H1 (cell line): ENCODE data around the gene RFLNA. TPM values are rescaled to one million over a fixed set of nuclear protein-coding genes. Genes with fewer than 3 reads are reported as not detected.

ENCODE experiments used
- CTCF ChIA-PET: fragments of 300-600 bp; sonication (Branson Sonifier 250); formaldehyde crosslinking; loops from one replicate; lab custom pipeline; 2021; ENCODE audit not compliant: partially characterized antibody; lab: Charles Lee
- POLR2A ChIA-PET: fragments of 300-600 bp; sonication (Branson Sonifier 250); formaldehyde crosslinking; loops from one replicate; lab custom pipeline; 2021; ENCODE audit warnings: inconsistent platforms; ENCODE audit not compliant: partially characterized antibody; lab: Charles Lee
- DNase-seq, 2 experiments: peaks; one replicate each; pipeline versions ENCODE4 v3.0.0 to v3.0.0-alpha.2; 2010 to 2022; ENCODE audit warnings: low spot score in 2 of 2, low read depth in 1 of 2, mixed read lengths in 1 of 2
- FAIRE-seq: peaks from 2 replicates; lab custom pipeline; 2011; peaks lifted over from hg19 to GRCh38; lab: Jason Lieb, UNC
- H2AFZ ChIP-seq: 2 replicates; pipeline ENCODE4 v1.8.1; 2012; ENCODE audit warnings: low read length, inconsistent platforms
- H2AK5ac ChIP-seq: 2 replicates; pipeline ENCODE4 v1.6.1; 2013; ENCODE audit warnings: low read depth, low read length
- H2BK120ac ChIP-seq: replicated peaks from 2 replicates; pipeline ENCODE3; 2013; ENCODE audit warnings: low read depth, low read length, inconsistent platforms
- H2BK12ac ChIP-seq: 2 replicates; pipeline ENCODE4 v1.6.1; 2013; ENCODE audit warnings: low read depth, low read length
- H2BK15ac ChIP-seq: 2 replicates; pipeline ENCODE4 v1.6.1; 2013; ENCODE audit warnings: low read length
- H2BK20ac ChIP-seq: 2 replicates; pipeline ENCODE4 v1.6.1; 2013; ENCODE audit warnings: low read length
- H2BK5ac ChIP-seq: 2 replicates; pipeline ENCODE4 v1.6.1; 2013; ENCODE audit warnings: low read depth, low read length
- H3K14ac ChIP-seq: 2 replicates; pipeline ENCODE4 v1.6.1; 2013; ENCODE audit warnings: inconsistent platforms; ENCODE audit not compliant: insufficient read length
- H3K18ac ChIP-seq: 2 replicates; pipeline ENCODE4 v1.6.1; 2013; ENCODE audit warnings: low read length; ENCODE audit errors: extremely low read depth
- H3K23ac ChIP-seq: 2 replicates; pipeline ENCODE4 v1.6.1; 2013; ENCODE audit warnings: inconsistent platforms; ENCODE audit not compliant: insufficient read length
- H3K23me2 ChIP-seq: 2 replicates; pipeline ENCODE4 v1.6.1; 2013; ENCODE audit warnings: low read depth, low read length
- H3K27ac ChIP-seq: 2 replicates; pipeline ENCODE4 v1.6.1; 2011; ENCODE audit warnings: low read depth, low read length, inconsistent platforms
- H3K27me3 ChIP-seq, 4 experiments: replicated peaks in 1 of 4; 1 replicate in 1 of 4; 2 replicates in 3 of 4; pipeline versions ENCODE4 v1.6.1 to v1.8.1; 2011 to 2013; ENCODE audit warnings: low read length in 3 of 4, mild to moderate bottlenecking in 3 of 4, inconsistent platforms in 2 of 4, mixed read lengths in 2 of 4, moderate library complexity in 1 of 4; ENCODE audit not compliant: control insufficient read depth in 3 of 4, insufficient read depth in 3 of 4; ENCODE audit errors: extremely low read depth in 1 of 4
- H3K36me3 ChIP-seq, 4 experiments: 2 replicates each; pipeline versions ENCODE4 v1.6.1 to v1.8.1; 2011 to 2013; ENCODE audit warnings: mild to moderate bottlenecking in 4 of 4, low read length in 3 of 4, moderate library complexity in 2 of 4, control low read depth in 1 of 4, inconsistent platforms in 1 of 4; ENCODE audit not compliant: insufficient read depth in 4 of 4, control insufficient read depth in 2 of 4
- H3K4ac ChIP-seq: replicated peaks from 2 replicates; pipeline ENCODE3; 2013; ENCODE audit warnings: low read length, low read depth, mixed read lengths, inconsistent platforms; ENCODE audit not compliant: insufficient read length
- H3K4me1 ChIP-seq, 4 experiments: replicated peaks in 1 of 4; 1 replicate in 1 of 4; 2 replicates in 3 of 4; pipeline versions ENCODE4 v1.6.1 to v1.8.1; 2011 to 2013; ENCODE audit warnings: low read length in 3 of 4, inconsistent platforms in 2 of 4, mixed read lengths in 1 of 4; ENCODE audit not compliant: insufficient read depth in 4 of 4, control insufficient read depth in 3 of 4
- H3K4me2 ChIP-seq, 2 experiments: 2 replicates each; pipeline versions ENCODE4 v1.6.1 to v1.8.1; 2011 to 2013; ENCODE audit warnings: low read depth in 2 of 2, low read length in 2 of 2, control low read depth in 1 of 2, inconsistent platforms in 1 of 2, mild to moderate bottlenecking in 1 of 2; ENCODE audit not compliant: insufficient read depth in 1 of 2
- H3K4me3 ChIP-seq, 4 experiments: fragments of 200-600, 300-600 bp in 1 of 4; sonication (generic), shearing (Covaris generic), sonication (Bioruptor Twin) in 1 of 4; 2 replicates each; pipeline versions ENCODE4 v1.5.1 to v1.8.1; 2011 to 2016; ENCODE audit warnings: low read length in 4 of 4, low read depth in 3 of 4, control low read depth in 2 of 4, inconsistent platforms in 2 of 4, mild to moderate bottlenecking in 2 of 4, mixed read lengths in 1 of 4, moderate library complexity in 1 of 4; ENCODE audit not compliant: insufficient read depth in 2 of 4; ENCODE audit errors: extremely low read depth in 1 of 4
- H3K56ac ChIP-seq: replicated peaks from 2 replicates; pipeline ENCODE3; 2013; ENCODE audit warnings: low read depth, mild to moderate bottlenecking, mixed read lengths, low read length, inconsistent platforms; ENCODE audit not compliant: insufficient read length
- H3K79me1 ChIP-seq: 2 replicates; pipeline ENCODE4 v1.6.1; 2013; ENCODE audit warnings: low read depth, low read length, control low read depth
- H3K79me2 ChIP-seq, 2 experiments: 2 replicates each; pipeline versions ENCODE4 v1.6.1 to v1.8.1; 2012 to 2013; ENCODE audit warnings: low read length in 2 of 2, mild to moderate bottlenecking in 2 of 2, inconsistent platforms in 1 of 2; ENCODE audit not compliant: insufficient read depth in 2 of 2, control insufficient read depth in 1 of 2
- H3K9ac ChIP-seq, 4 experiments: replicated peaks in 1 of 4; 1 replicate in 1 of 4; 2 replicates in 3 of 4; pipeline versions ENCODE4 v1.6.1 to v1.8.1; 2011 to 2013; ENCODE audit warnings: low read depth in 3 of 4, low read length in 3 of 4, control low read depth in 2 of 4, mild to moderate bottlenecking in 2 of 4, moderate library complexity in 2 of 4, inconsistent platforms in 1 of 4; ENCODE audit errors: extremely low read depth in 1 of 4
- H3K9me3 ChIP-seq, 2 experiments: 2 replicates each; pipeline versions ENCODE4 v1.6.1 to v1.8.1; 2012 to 2013; ENCODE audit warnings: mild to moderate bottlenecking in 2 of 2, moderate library complexity in 2 of 2, control low read depth in 1 of 2, inconsistent platforms in 1 of 2, low read depth in 1 of 2, low read length in 1 of 2, mixed read lengths in 1 of 2; ENCODE audit not compliant: insufficient read depth in 2 of 2
- H4K20me1 ChIP-seq, 2 experiments: replicated peaks in 1 of 2; 2 replicates each; pipeline versions ENCODE3 to v1.8.1; 2011 to 2013; ENCODE audit warnings: inconsistent platforms in 2 of 2, low read length in 2 of 2, mild to moderate bottlenecking in 1 of 2; ENCODE audit not compliant: insufficient read depth in 2 of 2, control insufficient read depth in 1 of 2
- H4K5ac ChIP-seq: 2 replicates; pipeline ENCODE4 v1.6.1; 2013; ENCODE audit warnings: low read length, low read depth, mixed read lengths, inconsistent platforms; ENCODE audit not compliant: insufficient read length
- H4K8ac ChIP-seq: 2 replicates; pipeline ENCODE4 v1.8.0; 2013; ENCODE audit warnings: mild to moderate bottlenecking, moderate library complexity, low read length, inconsistent platforms; ENCODE audit not compliant: insufficient read depth; ENCODE audit errors: extremely low read depth
- H4K91ac ChIP-seq: replicated peaks from 2 replicates; pipeline ENCODE3; 2013; ENCODE audit warnings: low read length, mixed read lengths, inconsistent platforms; ENCODE audit not compliant: insufficient read length
- BACH1 ChIP-seq: IDR thresholded peaks from 2 replicates; pipeline ENCODE4 v1.6.1; 2012; ENCODE audit warnings: low read length, improper control_type of control experiment
- CHD1 ChIP-seq: IDR thresholded peaks from 2 replicates; pipeline ENCODE4 v1.6.1; 2012; ENCODE audit warnings: low read depth, low read length, improper control_type of control experiment
- E2F6 ChIP-seq: IDR thresholded peaks from 2 replicates; pipeline ENCODE4 v1.6.1; 2012; ENCODE audit warnings: inconsistent platforms
- GABPA ChIP-seq: IDR thresholded peaks from 2 replicates; pipeline ENCODE4 v1.6.1; 2011; ENCODE audit warnings: mild to moderate bottlenecking, low read length, moderate library complexity, borderline replicate concordance; ENCODE audit not compliant: insufficient read depth
- HDAC2 ChIP-seq, 2 experiments: fragments of 300-600 bp in 1 of 2; sonication (generic) in 1 of 2; IDR thresholded peaks; 2 replicates each; pipeline ENCODE4 v1.6.1; 2011 to 2012; ENCODE audit warnings: low read depth in 2 of 2, low read length in 2 of 2, mild to moderate bottlenecking in 2 of 2, moderate library complexity in 2 of 2, borderline replicate concordance in 1 of 2, inconsistent platforms in 1 of 2
- KDM4A ChIP-seq: IDR thresholded peaks from one replicate; pipeline ENCODE4 v1.7.1; 2012; ENCODE audit warnings: low read depth, mild to moderate bottlenecking, moderate library complexity, low read length, inconsistent platforms; ENCODE audit not compliant: severe bottlenecking
- MAFK ChIP-seq: IDR thresholded peaks from 2 replicates; pipeline ENCODE4 v1.6.1; 2012; ENCODE audit warnings: low read depth, mild to moderate bottlenecking, improper control_type of control experiment, low read length
- MAX ChIP-seq: IDR thresholded peaks from 2 replicates; pipeline ENCODE4 v1.6.1; 2012; ENCODE audit warnings: inconsistent platforms
- POLR2A ChIP-seq, 2 experiments: IDR thresholded peaks; 1 replicate in 1 of 2; 2 replicates in 1 of 2; pipeline ENCODE4 v1.6.1; 2011; ENCODE audit warnings: low read depth in 2 of 2, low read length in 2 of 2, mild to moderate bottlenecking in 2 of 2; ENCODE audit errors: control extremely low read depth in 1 of 2
- RFX5 ChIP-seq: IDR thresholded peaks from 2 replicates; pipeline ENCODE4 v1.6.1; 2011; ENCODE audit warnings: low read depth, low read length, improper control_type of control experiment, borderline replicate concordance
- SIRT6 ChIP-seq: IDR thresholded peaks from one replicate; pipeline ENCODE4 v1.7.1; 2012; ENCODE audit warnings: low read length, inconsistent platforms
- SP2 ChIP-seq: IDR thresholded peaks from 2 replicates; pipeline ENCODE4 v1.6.1; 2012; ENCODE audit warnings: mild to moderate bottlenecking, low read length, inconsistent platforms
- SUZ12 ChIP-seq: fragments of 200-600 bp; sonication (generic); IDR thresholded peaks from 2 replicates; pipeline ENCODE4 v1.6.1; 2012; ENCODE audit warnings: mild to moderate bottlenecking, inconsistent platforms, low read length, moderate library complexity, mixed read lengths
- YY1 ChIP-seq: IDR thresholded peaks from 2 replicates; pipeline ENCODE4 v1.6.1; 2011; ENCODE audit warnings: low read depth, mild to moderate bottlenecking, low read length
- WGBS, 2 experiments: shearing (Covaris generic) in 1 of 2; methylation state at CpG; one replicate each; pipeline versions ENCODE4 v1.1.6 to v1.1.7; 2013 to 2015; ENCODE audit warnings: low lambda C conversion rate in 2 of 2, mixed read lengths in 2 of 2, inconsistent platforms in 1 of 2, low coverage in 1 of 2, missing lambda C conversion rate in 1 of 2; ENCODE audit not compliant: insufficient replicate concordance in 2 of 2, insufficient coverage in 1 of 2, insufficient read length in 1 of 2; ENCODE audit errors: extremely low coverage in 1 of 2, missing lambda C conversion rate in 1 of 2; 5-methylcytosine and 5-hydroxymethylcytosine counted together
- polyA plus RNA-seq, 7 experiments: library from polyadenylated mRNA; depleted of rRNA in 3 of 7; stranded (reverse) in 5 of 7; unstranded in 2 of 7; fragments of >200 nt in 5 of 7; fragments of 200-250 nt in 2 of 7; gene quantifications; 1 replicate in 5 of 7; 2 replicates in 1 of 7; 4 replicates in 1 of 7; pipeline versions ENCODE4 v1.2.1 to v1.2.3, GENCODE V29; 2011 to 2013; ENCODE audit warnings: missing spikeins in 2 of 7, mixed read lengths in 2 of 7
- total RNA-seq: library from RNA; stranded (reverse); fragmentation: NEBNext Ultra II Directional; extraction: Animal tissue kit (Norgen Biotek cat#: 25700); gene quantifications from 2 replicates; pipeline ENCODE4 v1.2.1, GENCODE V29; 2021

RFLNA gene
- total and polyA plus RNA-seq, 2 of the 8 experiments (the other 6 are each of a cell fraction or from before 2014, with no cell fraction given) = 6.4 to 6.6 TPM

GRCh38 chr12:124337622-124338021, 42.7 kb downstream of the RFLNA start:
- H3K9ac ChIP-seq = no peak overlapping the region
- H3K4me1 ChIP-seq = no peaks in the 10 kb centered on the region
- H2AFZ ChIP-seq = no peak overlapping the region
- POLR2A ChIA-PET = interaction anchor here (0.6 kb wide), 1 partner anchor 576 kb away, joined by 3 read pairs; no protein-coding TSS in a partner anchor
- no peaks in the 10 kb centered on the region for H3K27me3 ChIP-seq
- 93% methylated on average over 13 of the region's 14 CpGs; no CpG with 5 or more reads in 1 of the 2 experiments for WGBS, 2 experiments
- no peak overlapping the region for H4K8ac ChIP-seq
- no peaks in the 10 kb centered on the region; the same call in 1 of the 2 replicates for H3K79me1 ChIP-seq
- no peaks in the 10 kb centered on the region for H3K79me2 ChIP-seq
- no peak overlapping the region for H2AK5ac ChIP-seq
- no peak overlapping the region for H3K56ac ChIP-seq
- no peak overlapping the region for H2BK12ac ChIP-seq
- no peak overlapping the region for H2BK15ac ChIP-seq
- H3K36me3 ChIP-seq = peaks cover 11 to 66% (median 35%) of the 10 kb centered on the region in 4 experiments; a peak in 7 of 8 replicates
- H3K18ac ChIP-seq = no peak overlapping the region
- no peak overlapping the region for H2BK5ac ChIP-seq
- H3K4ac ChIP-seq = no peak overlapping the region
- no peak overlapping the region for H3K23ac ChIP-seq
- CTCF ChIA-PET = interaction anchor here (1.1 to 2.5 kb wide), 5 partner anchors 9 to 306 kb away, joined by 3 to 11 read pairs (median 3); no protein-coding TSS in a partner anchor
- H2BK120ac ChIP-seq = no peak overlapping the region
- no peak overlapping the region for H4K91ac ChIP-seq
- H4K5ac ChIP-seq = no peak overlapping the region
- no peak overlapping the region for H2BK20ac ChIP-seq
- DNase-seq = no peak
- no peak overlapping the region for H3K4me3 ChIP-seq
- no peaks in the 10 kb centered on the region for H3K9me3 ChIP-seq
- no peak for FAIRE-seq
- no peak overlapping the region for H3K14ac ChIP-seq
- no peak overlapping the region for H3K4me2 ChIP-seq
- peaks cover 0 to 4% of the 10 kb centered on the region in 2 experiments for H4K20me1 ChIP-seq
- no peak overlapping the region for H3K27ac ChIP-seq
- peaks cover 4% of the 10 kb centered on the region; the same call in 1 of the 2 replicates for H3K23me2 ChIP-seq
- TF ChIP-seq E2F6 = no peak
- TF ChIP-seq MAFK = no peak
- no peak for TF ChIP-seq POLR2A (IDR thresholded peaks at IDR 0.05; ENCODE audit: control extremely low read depth in 1 of 2, low read depth in 2 of 2, low read length in 2 of 2)
- TF ChIP-seq KDM4A = no peak
- TF ChIP-seq SIRT6 = no peak
- TF ChIP-seq SUZ12 = no peak
- TF ChIP-seq GABPA = no peak
- no peak for TF ChIP-seq CHD1
- no peak for TF ChIP-seq YY1
- no peak for TF ChIP-seq MAX
- TF ChIP-seq HDAC2 (IDR thresholded peaks at IDR 0.05; ENCODE audit: borderline replicate concordance in 1 of 2, low read depth in 2 of 2, low read length in 2 of 2) = no peak
- TF ChIP-seq BACH1 = no peak
- TF ChIP-seq RFX5 = no peak
- no peak for TF ChIP-seq SP2
